ENCODE data around the gene CITED1. TPM values are rescaled to one million over a fixed set of nuclear protein-coding genes. Genes with fewer than 3 reads are reported as not detected.
A peak's percentile ranks its signal among the peaks of the same experiment; 100 is the strongest.

CITED1 gene
- total and polyA plus RNA-seq, 4 donors, result 0.34 to 1.8 (median 0.47) TPM; not detected in 1

DNA sequence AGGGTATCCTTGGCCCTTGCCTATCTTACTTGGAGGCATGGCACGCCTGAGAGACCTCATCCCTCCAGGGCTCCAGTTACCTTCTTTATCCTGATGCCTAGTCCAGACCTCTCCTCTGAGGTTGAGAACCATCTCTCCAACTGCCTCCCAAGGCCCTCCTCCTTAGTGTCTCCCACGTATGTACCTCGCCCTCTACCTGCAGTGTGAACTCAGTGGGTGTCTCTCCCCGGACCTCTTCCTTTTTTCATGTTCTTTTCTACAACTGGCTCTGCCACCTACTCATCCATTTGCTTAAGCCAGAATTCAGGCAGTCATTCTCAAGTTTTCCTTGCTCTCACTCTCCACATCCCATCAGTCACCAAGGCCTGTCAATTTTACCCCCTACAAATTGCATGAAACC lies 45.3 kb downstream of the CITED1 start:
- peaks cover 2 to 21% (median 10%) of the 10 kb centered on the region in 3 donors for H3K27me3 ChIP-seq (ENCODE audit: control insufficient read depth in 3 of 3, insufficient read depth in 3 of 3, low read length in 2 of 3)
- WGBS, 2 donors, result 95% methylated on average over 4 of the region's 4 CpGs
- DNase-seq (no peak), ATAC-seq (ENCODE audit: insufficient read depth, low FRiP score) (no peak)
- H3K36me3 ChIP-seq (ENCODE audit: control insufficient read depth in 4 of 4, insufficient read depth in 4 of 4, low read length in 4 of 4), result no peaks in the 10 kb centered on the region
- no peak overlapping the region for H3K9ac ChIP-seq (ENCODE audit: insufficient read depth in 1 of 2, low read length in 2 of 2)
- TF ChIP-seq CTCF (IDR thresholded peaks at IDR 0.05; ENCODE audit: control extremely low read depth, extremely low read depth), result no peak
- H3K4me3 ChIP-seq, result no peak overlapping the region
- no peak overlapping the region for H3K27ac ChIP-seq (ENCODE audit: low read depth in 1 of 2, low read length in 1 of 2)
- no peaks in the 10 kb centered on the region for H3K9me3 ChIP-seq (ENCODE audit: control insufficient read depth in 4 of 4, insufficient read depth in 3 of 4, low read length in 3 of 4)
- no peaks in the 10 kb centered on the region for H3K4me1 ChIP-seq (ENCODE audit: control insufficient read depth in 5 of 5, insufficient read depth in 5 of 5, low read length in 5 of 5)

GRCh38 chrX:72258174-72258573 lies 47.5 kb downstream of the CITED1 start:
- H3K9me3 ChIP-seq (ENCODE audit: control insufficient read depth in 4 of 4, insufficient read depth in 3 of 4, low read length in 3 of 4), result no peaks in the 10 kb centered on the region
- peaks cover 2 to 39% (median 24%) of the 10 kb centered on the region in 3 donors for H3K27me3 ChIP-seq (ENCODE audit: control insufficient read depth in 3 of 3, insufficient read depth in 3 of 3, low read length in 2 of 3)
- H3K36me3 ChIP-seq (ENCODE audit: control insufficient read depth in 4 of 4, insufficient read depth in 4 of 4, low read length in 4 of 4), result no peaks in the 10 kb centered on the region
- DNase-seq (peak in 2 of 3 donors; percentile 25 to 29), ATAC-seq (ENCODE audit: insufficient read depth, low FRiP score) (no peak)
- no peak for TF ChIP-seq CTCF (IDR thresholded peaks at IDR 0.05; ENCODE audit: control extremely low read depth, extremely low read depth)
- H3K9ac ChIP-seq (ENCODE audit: insufficient read depth in 1 of 2, low read length in 2 of 2), result no peak overlapping the region
- no peak overlapping the region for H3K4me3 ChIP-seq
- no peaks in the 10 kb centered on the region for H3K4me1 ChIP-seq (ENCODE audit: control insufficient read depth in 5 of 5, insufficient read depth in 5 of 5, low read length in 5 of 5)
- no peak overlapping the region for H3K27ac ChIP-seq (ENCODE audit: low read depth in 1 of 2, low read length in 1 of 2)
- 75 to 81% methylated on average over 7 of the region's 7 CpGs for WGBS, 2 donors

DNA sequence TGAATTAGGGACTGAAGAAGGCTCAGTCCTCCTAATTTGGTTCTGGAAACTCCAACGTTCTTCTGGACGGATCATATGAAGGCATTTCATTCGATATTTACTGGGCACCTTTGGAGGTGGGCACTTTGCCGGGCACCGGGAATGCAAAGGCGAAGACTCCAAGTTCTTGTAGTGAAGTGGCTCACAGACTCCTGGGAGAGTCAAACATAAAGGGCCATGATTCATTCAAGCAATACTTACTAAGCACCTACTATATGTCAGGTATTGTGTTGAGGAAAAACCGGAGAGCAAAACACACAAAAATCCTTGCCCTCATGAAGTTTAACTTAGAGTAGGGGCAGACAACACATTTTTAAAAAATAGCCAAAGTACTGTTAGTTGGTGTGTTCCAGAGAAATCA lies 49.9 kb downstream of the CITED1 start:
- Histone ChIP-seq H3K4me3 (no peak overlapping the region), H3K4me1 (ENCODE audit: control insufficient read depth in 5 of 5, insufficient read depth in 5 of 5, low read length in 5 of 5) (no peaks in the 10 kb centered on the region), H3K9me3 (ENCODE audit: control insufficient read depth in 4 of 4, insufficient read depth in 3 of 4, low read length in 3 of 4) (no peaks in the 10 kb centered on the region), H3K36me3 (ENCODE audit: control insufficient read depth in 4 of 4, insufficient read depth in 4 of 4, low read length in 4 of 4) (no peaks in the 10 kb centered on the region), H3K9ac (ENCODE audit: insufficient read depth in 1 of 2, low read length in 2 of 2) (no peak overlapping the region), H3K27ac (ENCODE audit: low read depth in 1 of 2, low read length in 1 of 2) (no peak overlapping the region), H3K27me3 (ENCODE audit: control insufficient read depth in 3 of 3, insufficient read depth in 3 of 3, low read length in 2 of 3) (peaks cover 2 to 41% (median 24%) of the 10 kb centered on the region in 3 donors)
- DNase-seq, result no peak
- 66 to 74% methylated on average over 7 of the region's 7 CpGs for WGBS, 2 donors
- ATAC-seq (ENCODE audit: insufficient read depth, low FRiP score), result no peak
- no peak for TF ChIP-seq CTCF (IDR thresholded peaks at IDR 0.05; ENCODE audit: control extremely low read depth, extremely low read depth)

- H3K4me3 ChIP-seq, result no peak overlapping the region
- H3K27ac ChIP-seq (ENCODE audit: low read depth in 1 of 2, low read length in 1 of 2), result no peak overlapping the region
- 18 to 19% methylated on average over 17 to 24 of the region's 24 CpGs for WGBS, 2 donors
- no peak overlapping the region for H3K9ac ChIP-seq (ENCODE audit: insufficient read depth in 1 of 2, low read length in 2 of 2)
- ATAC-seq (ENCODE audit: insufficient read depth, low FRiP score) (no peak), DNase-seq (peak in 2 of 3 donors; percentile 44 to 49)
- no peaks in the 10 kb centered on the region for H3K36me3 ChIP-seq (ENCODE audit: control insufficient read depth in 4 of 4, insufficient read depth in 4 of 4, low read length in 4 of 4)
- peaks cover 2 to 41% (median 24%) of the 10 kb centered on the region in 3 donors for H3K27me3 ChIP-seq (ENCODE audit: control insufficient read depth in 3 of 3, insufficient read depth in 3 of 3, low read length in 2 of 3)
- no peak for TF ChIP-seq CTCF (IDR thresholded peaks at IDR 0.05; ENCODE audit: control extremely low read depth, extremely low read depth)
- no peaks in the 10 kb centered on the region for H3K4me1 ChIP-seq (ENCODE audit: control insufficient read depth in 5 of 5, insufficient read depth in 5 of 5, low read length in 5 of 5)
- H3K9me3 ChIP-seq (ENCODE audit: control insufficient read depth in 4 of 4, insufficient read depth in 3 of 4, low read length in 3 of 4), result no peaks in the 10 kb centered on the region
Observed at GRCh38 chrX:72255445-72255844, 50.3 kb downstream of the CITED1 start.
